ENCODE data around the gene ETFA.

The ETFA gene

GRCh38 chr15:76197703-76198455, 113.4 kb downstream of the ETFA start:
- no peak for DNase-seq (ENCODE audit: low read depth in 1 of 2, low spot score in 1 of 2)

- DNase-seq (ENCODE audit: low read depth in 1 of 2, low spot score in 1 of 2): no peak
Observed at GRCh38 chr15:76196269-76197231, 114.7 kb downstream of the ETFA start.

DNA sequence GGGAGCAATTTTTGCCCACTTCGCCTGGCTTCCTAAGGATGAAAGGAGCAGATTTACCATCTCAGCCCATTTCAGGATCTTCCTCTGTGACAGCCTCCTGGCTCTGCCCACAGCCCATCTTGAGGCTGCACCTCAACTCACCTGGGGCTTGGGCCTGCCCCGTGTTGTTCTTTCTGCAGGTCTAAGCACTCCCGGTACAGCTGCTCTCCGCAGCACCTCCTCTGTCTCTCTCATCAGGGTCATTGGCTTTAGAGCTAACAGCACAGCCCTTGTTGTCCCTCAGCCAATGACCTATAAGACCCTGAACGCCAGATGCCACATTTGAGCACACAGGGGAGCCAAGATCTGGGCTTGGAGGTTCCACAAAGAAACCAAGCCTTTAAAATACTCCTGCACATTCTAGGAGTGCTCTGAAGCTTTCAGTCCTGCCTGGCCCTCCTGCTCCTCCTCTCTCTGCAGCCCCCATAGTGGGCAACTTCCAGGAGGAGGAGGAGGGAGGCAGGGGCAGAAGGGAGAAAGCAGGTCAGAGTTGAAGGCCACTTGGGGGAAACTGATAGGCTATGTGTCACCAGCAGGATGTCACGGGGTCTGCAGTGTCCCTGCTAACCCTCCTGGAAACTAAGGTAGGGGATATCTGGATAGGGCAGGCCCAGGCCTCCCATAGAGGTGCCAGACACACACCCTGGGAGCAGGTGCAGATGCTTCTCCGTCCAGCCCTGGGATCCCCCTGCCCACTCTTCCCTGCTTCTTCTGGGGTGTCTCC, 115.6 kb downstream of the ETFA start:
- DNase-seq (ENCODE audit: low read depth in 1 of 2, low spot score in 1 of 2): no peak

DNA sequence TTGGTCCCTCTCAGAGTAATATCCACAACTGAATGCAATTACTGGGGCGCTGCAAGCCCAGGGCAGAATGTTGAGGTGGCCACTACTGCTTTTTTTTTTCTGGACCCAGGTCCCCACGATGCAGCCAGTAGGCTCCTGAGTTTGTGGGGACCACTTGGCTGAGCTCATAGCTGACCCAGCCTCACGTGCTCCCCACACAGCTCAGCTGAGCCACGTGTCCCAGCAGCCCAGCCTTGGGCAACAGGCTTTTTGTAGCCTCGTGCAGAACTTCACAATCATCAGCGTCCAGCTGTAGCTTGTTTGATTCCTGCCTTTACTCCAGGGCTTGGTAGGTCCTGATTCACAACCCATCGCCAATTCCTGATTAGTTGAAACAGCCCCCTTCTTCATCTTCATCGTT, 117.3 kb downstream of the ETFA start:
- DNase-seq (ENCODE audit: low read depth in 1 of 2, low spot score in 1 of 2): no peak

GRCh38 chr15:76192715-76193114, 118.6 kb downstream of the ETFA start:
- no peak for DNase-seq (ENCODE audit: low read depth in 1 of 2, low spot score in 1 of 2)

- DNase-seq (ENCODE audit: low read depth in 1 of 2, low spot score in 1 of 2): no peak
Observed at GRCh38 chr15:76191539-76192244, 119.6 kb downstream of the ETFA start.

- peak; percentile 20 to 60 for DNase-seq (ENCODE audit: low read depth in 1 of 2, low spot score in 1 of 2)
Observed at GRCh38 chr15:76190751-76191538, 120.3 kb downstream of the ETFA start.

GRCh38 chr15:76190070-76190564, 121.2 kb downstream of the ETFA start:
- DNase-seq (ENCODE audit: low read depth in 1 of 2, low spot score in 1 of 2): no peak

GRCh38 chr15:76189106-76189505, 122.2 kb downstream of the ETFA start:
- no peak for DNase-seq (ENCODE audit: low read depth in 1 of 2, low spot score in 1 of 2)

- DNase-seq (ENCODE audit: low read depth in 1 of 2, low spot score in 1 of 2): no peak
Observed at GRCh38 chr15:76187163-76187562, 124.1 kb downstream of the ETFA start.

DNA sequence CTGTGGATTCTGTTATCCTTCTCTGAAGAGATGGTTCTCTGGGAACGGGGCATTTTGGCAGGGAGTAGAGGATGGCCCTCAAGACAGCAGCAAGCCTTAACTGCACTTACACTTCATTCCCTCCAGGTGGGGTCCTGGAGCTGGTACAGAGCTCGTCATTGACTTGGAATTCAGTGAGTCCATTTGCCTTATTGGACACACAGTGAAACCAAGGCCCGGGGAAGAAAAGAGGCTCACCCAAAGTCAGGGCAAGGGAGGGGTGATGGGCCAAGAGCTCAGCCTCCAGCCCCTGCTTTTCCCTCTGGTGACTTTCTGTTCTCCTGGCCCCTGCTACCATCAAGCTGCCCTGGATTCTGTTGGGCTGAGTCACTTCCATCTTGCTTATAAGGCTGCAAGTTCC, 125.6 kb downstream of the ETFA start:
- DNase-seq (ENCODE audit: low read depth in 1 of 2, low spot score in 1 of 2): no peak

GRCh38 chr15:76184650-76185035, 126.6 kb downstream of the ETFA start:
- no peak for DNase-seq (ENCODE audit: low read depth in 1 of 2, low spot score in 1 of 2)

GRCh38 chr15:76183930-76184649, 127.2 kb downstream of the ETFA start:
- DNase-seq (ENCODE audit: low read depth in 1 of 2, low spot score in 1 of 2): no peak

DNA sequence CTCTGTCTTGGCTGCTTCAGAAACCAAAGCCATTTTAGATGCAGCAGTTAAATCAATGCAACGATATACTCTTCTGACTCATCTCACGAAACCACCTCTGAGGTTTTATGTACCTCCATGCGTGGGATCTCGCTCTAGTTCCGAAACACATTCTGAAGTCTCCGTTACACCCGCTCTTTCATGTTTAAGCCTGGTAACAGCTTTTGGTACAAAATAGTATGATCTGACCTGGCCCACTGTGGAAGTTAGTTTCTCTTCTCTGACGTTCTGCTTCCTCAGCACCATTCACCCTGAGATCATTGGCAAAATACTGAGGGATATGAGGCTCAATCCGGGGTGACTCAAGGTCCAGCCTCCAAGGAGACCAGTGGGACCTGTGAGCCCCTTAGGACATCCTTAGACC, 129.6 kb downstream of the ETFA start:
- no peak for DNase-seq (ENCODE audit: low read depth in 1 of 2, low spot score in 1 of 2)

GRCh38 chr15:76180321-76180720, 130.9 kb downstream of the ETFA start:
- DNase-seq (ENCODE audit: low read depth in 1 of 2, low spot score in 1 of 2): no peak

- DNase-seq (ENCODE audit: low read depth in 1 of 2, low spot score in 1 of 2): no peak
Observed at GRCh38 chr15:76179023-76179422, 132.2 kb downstream of the ETFA start.

- no peak for DNase-seq (ENCODE audit: low read depth in 1 of 2, low spot score in 1 of 2)
Observed at GRCh38 chr15:76178296-76179000, 132.8 kb downstream of the ETFA start.

DNA sequence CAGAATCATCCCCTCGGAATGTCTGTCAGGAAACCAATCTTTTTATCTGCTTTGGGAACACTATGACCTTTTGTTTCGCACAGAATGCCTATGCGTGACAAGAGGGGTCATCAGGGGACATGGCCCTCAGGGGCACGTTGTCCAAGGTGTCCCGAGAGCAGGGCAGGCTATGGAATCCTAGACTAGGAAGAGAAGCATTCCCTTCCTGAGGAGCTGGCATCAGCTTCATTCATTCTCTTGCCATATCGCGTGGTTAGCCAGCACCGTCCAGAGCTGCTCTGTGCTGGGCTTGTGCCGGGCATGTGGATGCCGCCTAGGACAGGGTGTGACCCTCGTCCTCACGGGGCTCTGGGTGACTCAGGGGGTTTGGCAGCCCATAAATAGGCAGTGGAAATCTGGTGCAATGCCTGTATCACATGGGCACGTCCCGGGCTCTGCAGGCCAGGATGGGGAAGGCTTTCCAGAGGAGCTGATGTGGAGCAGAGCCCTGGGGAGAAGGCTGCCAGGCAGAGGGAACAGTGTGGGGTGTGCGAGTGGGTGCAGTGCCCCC, 133.7 kb downstream of the ETFA start:
- no peak for DNase-seq (ENCODE audit: low read depth in 1 of 2, low spot score in 1 of 2)

Measured in stimulated activated CD4-positive, alpha-beta T cell treated with anti-CD3 and anti-CD28 coated beads, Interleukin-15, amount 100 ng/mL, for 1 hour (primary cell).